GM06990 (cell line): Measurements from ENCODE around the gene GABBR2.

ENCODE experiments used
- DNase-seq: peaks from one replicate; pipeline ENCODE4 v3.0.0-alpha.2; 2011; ENCODE audit not compliant: insufficient read length; ENCODE audit errors: extremely low read depth
- H3K27me3 ChIP-seq: replicated peaks from 2 replicates; pipeline ENCODE4 v1.6.0; 2011; ENCODE audit warnings: low read length; ENCODE audit not compliant: control insufficient read depth, insufficient read depth
- H3K36me3 ChIP-seq: 2 replicates; pipeline ENCODE4 v1.5.1; 2011; ENCODE audit warnings: low read length; ENCODE audit not compliant: control insufficient read depth, insufficient read depth
- H3K4me3 ChIP-seq: replicated peaks from 2 replicates; pipeline ENCODE4 v1.5.1; 2011; ENCODE audit warnings: low read depth, mild to moderate bottlenecking, control low read depth, low read length
- TF ChIP-seq, protein P1 (sequence below): IDR thresholded peaks from 2 replicates; pipeline ENCODE4 v1.5.1; 2011; ENCODE audit warnings: low read length, control low read depth, mild to moderate bottlenecking, inconsistent platforms; ENCODE audit not compliant: insufficient read depth, poor library complexity, severe bottlenecking

GABBR2 gene

GRCh38 chr9:98522487-98522886, 186.2 kb downstream of the GABBR2 start:
- Histone ChIP-seq H3K27me3 (no peaks in the 10 kb centered on the region), H3K4me3 (no peak overlapping the region), H3K36me3 (no peaks in the 10 kb centered on the region)
- DNase-seq: no peak
- TF ChIP-seq, protein P1, sequence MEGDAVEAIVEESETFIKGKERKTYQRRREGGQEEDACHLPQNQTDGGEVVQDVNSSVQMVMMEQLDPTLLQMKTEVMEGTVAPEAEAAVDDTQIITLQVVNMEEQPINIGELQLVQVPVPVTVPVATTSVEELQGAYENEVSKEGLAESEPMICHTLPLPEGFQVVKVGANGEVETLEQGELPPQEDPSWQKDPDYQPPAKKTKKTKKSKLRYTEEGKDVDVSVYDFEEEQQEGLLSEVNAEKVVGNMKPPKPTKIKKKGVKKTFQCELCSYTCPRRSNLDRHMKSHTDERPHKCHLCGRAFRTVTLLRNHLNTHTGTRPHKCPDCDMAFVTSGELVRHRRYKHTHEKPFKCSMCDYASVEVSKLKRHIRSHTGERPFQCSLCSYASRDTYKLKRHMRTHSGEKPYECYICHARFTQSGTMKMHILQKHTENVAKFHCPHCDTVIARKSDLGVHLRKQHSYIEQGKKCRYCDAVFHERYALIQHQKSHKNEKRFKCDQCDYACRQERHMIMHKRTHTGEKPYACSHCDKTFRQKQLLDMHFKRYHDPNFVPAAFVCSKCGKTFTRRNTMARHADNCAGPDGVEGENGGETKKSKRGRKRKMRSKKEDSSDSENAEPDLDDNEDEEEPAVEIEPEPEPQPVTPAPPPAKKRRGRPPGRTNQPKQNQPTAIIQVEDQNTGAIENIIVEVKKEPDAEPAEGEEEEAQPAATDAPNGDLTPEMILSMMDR: no peak

- no peak for DNase-seq
- TF ChIP-seq, protein P1: no peak
- Histone ChIP-seq H3K4me3 (no peak overlapping the region), H3K36me3 (no peaks in the 10 kb centered on the region), H3K27me3 (no peaks in the 10 kb centered on the region)
Observed at GRCh38 chr9:98521141-98521540, 187.6 kb downstream of the GABBR2 start.

GRCh38 chr9:98520221-98520960, 188.3 kb downstream of the GABBR2 start:
- TF ChIP-seq, protein P1: no peak
- Histone ChIP-seq H3K4me3 (no peak overlapping the region), H3K27me3 (no peaks in the 10 kb centered on the region), H3K36me3 (no peaks in the 10 kb centered on the region)
- no peak for DNase-seq

GRCh38 chr9:98519641-98520040, 189.1 kb downstream of the GABBR2 start:
- DNase-seq: no peak
- no peaks in the 10 kb centered on the region for H3K27me3 ChIP-seq
- H3K36me3 ChIP-seq: no peaks in the 10 kb centered on the region
- TF ChIP-seq, protein P1: no peak
- H3K4me3 ChIP-seq: no peak overlapping the region

DNA sequence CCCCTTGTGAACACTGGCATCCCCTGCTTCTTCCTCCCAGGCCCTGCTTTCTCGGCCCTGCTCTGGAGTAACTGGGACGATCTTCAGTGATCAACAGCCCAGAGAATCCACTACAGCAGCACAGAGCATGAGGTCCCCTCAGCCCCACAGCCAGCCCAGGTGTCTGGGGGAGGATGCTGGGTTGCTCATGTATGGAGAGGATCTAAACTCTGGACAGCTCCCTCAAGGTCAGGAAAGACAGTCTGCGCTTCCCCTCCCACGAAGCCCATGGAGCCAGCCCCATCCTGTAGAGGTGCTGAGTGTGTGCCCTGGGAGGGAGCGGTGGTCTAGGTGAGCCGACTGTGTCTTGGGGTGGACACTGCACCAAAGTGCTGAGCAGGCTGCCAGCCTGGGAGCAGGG, 190.2 kb downstream of the GABBR2 start:
- TF ChIP-seq, protein P1: no peak
- no peaks in the 10 kb centered on the region for H3K36me3 ChIP-seq
- H3K27me3 ChIP-seq: no peaks in the 10 kb centered on the region
- DNase-seq: no peak
- no peak overlapping the region for H3K4me3 ChIP-seq
